Caki2 (cell line): Measurements from ENCODE around the gene ST3GAL2. TPM values are rescaled to one million over a fixed set of nuclear protein-coding genes. Genes with fewer than 3 reads are reported as not detected.
"Not testable (repeated sequence)": the region's sequence is repeated elsewhere in the genome, so short reads cannot be mapped to it uniquely, and the experiment has no call there.

ENCODE experiments used
- DNase-seq: peaks from one replicate; pipeline ENCODE4 v3.0.0-alpha.2; 2015; ENCODE audit warnings: low read depth
- in situ Hi-C: cut with HindIII; loops from 2 replicates; pipeline ENCODE4 v1.10.0; 2016; ENCODE audit warnings: low sequenced_read_pairs, low pct_unique_long_range_greater_than_20kb, mixed read lengths
- total RNA-seq: library from RNA; depleted of rRNA; stranded (reverse); fragments of >200 nt; shearing (Covaris generic); gene quantifications from 2 replicates; pipeline ENCODE4 v1.2.3, GENCODE V29; 2014; ENCODE audit warnings: low replicate concordance

The ST3GAL2 gene
- total RNA-seq, 1 experiment from 2014 or later = 38.0 TPM

GRCh38 chr16:70398177-70398743, 40.6 kb downstream of the ST3GAL2 start:
- in situ Hi-C loops = no loop called here
- DNase-seq = no peak

GRCh38 chr16:70396246-70396904, 42.5 kb downstream of the ST3GAL2 start:
- in situ Hi-C loops = no loop called here
- DNase-seq = peak; percentile 52

- in situ Hi-C loops = no loop called here
These were observed 43.5 kb downstream of the ST3GAL2 start for GRCh38 chr16:70395345-70395901.

GRCh38 chr16:70394853-70395252, 44.0 kb downstream of the ST3GAL2 start:
- in situ Hi-C loops = no loop called here
- no peak for DNase-seq

More at GRCh38 chr16:70395345-70395901, 43.5 kb downstream of the ST3GAL2 start:
- peak; percentile 37 for DNase-seq

- DNase-seq = no peak
- in situ Hi-C loops = no loop called here
These were observed 45.2 kb downstream of the ST3GAL2 start for GRCh38 chr16:70393662-70394061.

GRCh38 chr16:70392606-70393005, 46.3 kb downstream of the ST3GAL2 start:
- in situ Hi-C loops = no loop called here
- no peak for DNase-seq

GRCh38 chr16:70391881-70392481, 46.9 kb downstream of the ST3GAL2 start:
- in situ Hi-C loops = no loop called here
- DNase-seq = no peak

- in situ Hi-C loops = no loop called here
These were observed 47.5 kb downstream of the ST3GAL2 start for GRCh38 chr16:70391446-70391845.

GRCh38 chr16:70390774-70391173, 48.1 kb downstream of the ST3GAL2 start:
- DNase-seq = no peak
- in situ Hi-C loops = no loop called here

More at GRCh38 chr16:70391446-70391845, 47.5 kb downstream of the ST3GAL2 start:
- no peak for DNase-seq

- in situ Hi-C loops = no loop called here
- DNase-seq = no peak
These were observed 50.8 kb downstream of the ST3GAL2 start for GRCh38 chr16:70388006-70388680.

- DNase-seq, in situ Hi-C loops: not testable (repeated sequence)
These were observed 52.5 kb downstream of the ST3GAL2 start for GRCh38 chr16:70386289-70386986.

- no peak for DNase-seq
- in situ Hi-C loops = no loop called here
These were observed 55.4 kb downstream of the ST3GAL2 start for GRCh38 chr16:70383421-70383960.

GRCh38 chr16:70381604-70382342, 57.1 kb downstream of the ST3GAL2 start:
- DNase-seq = no peak
- in situ Hi-C loops = no loop called here

GRCh38 chr16:70380919-70381603, 57.8 kb downstream of the ST3GAL2 start:
- peak; percentile 98 for DNase-seq
- in situ Hi-C loops = no loop called here

GRCh38 chr16:70380248-70380918, 58.5 kb downstream of the ST3GAL2 start:
- DNase-seq = peak; percentile 66
- in situ Hi-C loops = no loop called here

- no peak for DNase-seq
- in situ Hi-C loops = no loop called here
These were observed 59.9 kb downstream of the ST3GAL2 start for GRCh38 chr16:70378869-70379493.
